Stimulated activated CD8-positive, alpha-beta memory T cell treated with anti-CD3 and anti-CD28 coated beads, Interleukin-7, amount 100 ng/mL, for 48 hours (primary cell): ENCODE measurements around the gene BCAS4.
"Not testable (repeated sequence)": the region's sequence is repeated elsewhere in the genome, so short reads cannot be mapped to it uniquely, and the experiment has no call there.

Experiments
- DNase-seq, 2 donors: peaks; one replicate each; pipeline ENCODE4 v3.0.0-alpha.2; 2020; ENCODE audit warnings: low read depth in 1 of 2; ENCODE audit errors: extremely low read depth in 1 of 2

BCAS4 gene

GRCh38 chr20:50798650-50799049, 3.8 kb downstream of the BCAS4 start:
- DNase-seq: no peak

- no peak for DNase-seq
Observed at GRCh38 chr20:50799176-50799889, 4.5 kb downstream of the BCAS4 start.

- no peak for DNase-seq
Observed at GRCh38 chr20:50799890-50800550, 5.2 kb downstream of the BCAS4 start.

GRCh38 chr20:50800986-50801746, 6.3 kb downstream of the BCAS4 start:
- DNase-seq: not testable (repeated sequence)

GRCh38 chr20:50801747-50802125, 6.9 kb downstream of the BCAS4 start:
- DNase-seq: no peak

- DNase-seq: no peak
Observed at GRCh38 chr20:50802289-50802688, 7.4 kb downstream of the BCAS4 start.

GRCh38 chr20:50804437-50805348, 9.8 kb downstream of the BCAS4 start:
- DNase-seq: no peak

- no peak for DNase-seq
Observed at GRCh38 chr20:50805349-50805684, 10.5 kb downstream of the BCAS4 start.

- no peak for DNase-seq
Observed at GRCh38 chr20:50806126-50806768, 11.4 kb downstream of the BCAS4 start.

- DNase-seq: no peak
Observed at GRCh38 chr20:50810063-50810462, 15.2 kb downstream of the BCAS4 start.

GRCh38 chr20:50810842-50811241, 16.0 kb downstream of the BCAS4 start:
- DNase-seq: no peak

GRCh38 chr20:50813101-50813643, 18.3 kb downstream of the BCAS4 start:
- no peak for DNase-seq

- DNase-seq: no peak
Observed at GRCh38 chr20:50813801-50814200, 18.9 kb downstream of the BCAS4 start.

- DNase-seq: no peak
Observed at GRCh38 chr20:50814438-50815161, 19.7 kb downstream of the BCAS4 start.

- no peak for DNase-seq
Observed at GRCh38 chr20:50815162-50815989, 20.5 kb downstream of the BCAS4 start.

GRCh38 chr20:50817776-50818172, 22.9 kb downstream of the BCAS4 start:
- DNase-seq: no peak

- no peak for DNase-seq
Observed at GRCh38 chr20:50819349-50819748, 24.5 kb downstream of the BCAS4 start.

- DNase-seq: no peak
Observed at GRCh38 chr20:50820515-50821256, 25.8 kb downstream of the BCAS4 start.
